SK-N-SH (cell line): Measurements from ENCODE around the gene MAPRE2. TPM values are rescaled to one million over a fixed set of nuclear protein-coding genes. Genes with fewer than 3 reads are reported as not detected.

ENCODE experiments used
- CTCF ChIA-PET: fragments of 300-600, 350-600 bp; formaldehyde crosslinking; extraction: SDS; loops from one replicate; lab custom pipeline; 2021; lab: Yijun Ruan, JAX
- POLR2A ChIA-PET: fragments of 350-600 bp; sonication (Branson Sonifier 250); formaldehyde crosslinking; extraction: SDS; loops from one replicate; lab custom pipeline; 2020; ENCODE audit warnings: antibody characterized with exemption, inconsistent platforms; lab: Yijun Ruan, JAX
- DNase-seq: peaks from one replicate; pipeline ENCODE4 v3.0.0; 2012
- H2AFZ ChIP-seq: fragments of 200-600 bp; sonication (generic); 2 replicates; pipeline ENCODE4 v1.8.1; 2016; ENCODE audit warnings: antibody characterized with exemption, mild to moderate bottlenecking, low read depth
- H3F3A ChIP-seq: fragments of 200-600 bp; sonication (generic); replicated peaks from 2 replicates; pipeline ENCODE3; 2016; ENCODE audit warnings: antibody characterized with exemption, mild to moderate bottlenecking; ENCODE audit not compliant: insufficient read depth
- H3K27ac ChIP-seq, 2 experiments: fragments of 200-500 bp in 1 of 2; fragments of 200-600 bp in 1 of 2; sonication (Bioruptor generic) in 1 of 2; sonication (generic), shearing (Covaris generic) in 1 of 2; 2 replicates each; pipeline versions ENCODE4 v1.5.1 to v1.6.1; 2014 to 2016; ENCODE audit warnings: low read depth in 2 of 2, inconsistent platforms in 1 of 2, low read length in 1 of 2, mild to moderate bottlenecking in 1 of 2, mixed read lengths in 1 of 2
- H3K27me3 ChIP-seq: fragments of 200-600 bp; sonication (generic), shearing (Covaris generic); 2 replicates; pipeline ENCODE4 v1.6.1; 2016; ENCODE audit warnings: mixed run types; ENCODE audit not compliant: insufficient read depth
- H3K36me3 ChIP-seq, 2 experiments: fragments of 200-500 bp in 1 of 2; fragments of 200-600 bp in 1 of 2; sonication (Bioruptor generic) in 1 of 2; sonication (generic) in 1 of 2; replicated peaks in 1 of 2; 2 replicates each; pipeline versions ENCODE3 to v1.5.1; 2014 to 2016; ENCODE audit warnings: low read length in 1 of 2, mild to moderate bottlenecking in 1 of 2; ENCODE audit not compliant: insufficient read depth in 2 of 2, control insufficient read depth in 1 of 2
- H3K4me1 ChIP-seq, 2 experiments: fragments of 200-500 bp in 1 of 2; fragments of 200-600 bp in 1 of 2; sonication (Bioruptor generic) in 1 of 2; sonication (generic), shearing (Covaris generic) in 1 of 2; 2 replicates each; pipeline versions ENCODE4 v1.5.1 to v1.6.1; 2014 to 2016; ENCODE audit warnings: low read depth in 1 of 2, low read length in 1 of 2, mixed run types in 1 of 2; ENCODE audit not compliant: insufficient read depth in 2 of 2, control insufficient read depth in 1 of 2
- H3K4me2 ChIP-seq: fragments of 200-600 bp; sonication (generic), shearing (Covaris generic); 2 replicates; pipeline ENCODE4 v1.6.1; 2017; ENCODE audit warnings: mixed run types
- H3K4me3 ChIP-seq, 2 experiments: fragments of 200-500 bp in 1 of 2; fragments of 200-600 bp in 1 of 2; sonication (Bioruptor generic) in 1 of 2; sonication (generic), shearing (Covaris generic) in 1 of 2; 2 replicates each; pipeline versions ENCODE4 v1.5.1 to v1.8.1; 2014 to 2016; ENCODE audit warnings: low read depth in 2 of 2, inconsistent platforms in 1 of 2, low read length in 1 of 2, mild to moderate bottlenecking in 1 of 2, mixed read lengths in 1 of 2, moderate library complexity in 1 of 2
- H3K79me2 ChIP-seq: fragments of 200-600 bp; sonication (generic); 2 replicates; pipeline ENCODE4 v1.8.1; 2017; ENCODE audit warnings: mild to moderate bottlenecking; ENCODE audit not compliant: insufficient read depth
- H3K9ac ChIP-seq: fragments of 200-600 bp; sonication (generic); 2 replicates; pipeline ENCODE4 v1.6.1; 2017; ENCODE audit warnings: mixed run types
- H3K9me2 ChIP-seq: fragments of 200-600 bp; sonication (generic); 2 replicates; pipeline ENCODE4 v1.6.1; 2017; ENCODE audit warnings: mixed run types
- H3K9me3 ChIP-seq: fragments of 200-600 bp; sonication (generic); 2 replicates; pipeline ENCODE4 v1.6.1; 2017; ENCODE audit warnings: mixed run types, mild to moderate bottlenecking, moderate library complexity
- H4K20me1 ChIP-seq: fragments of 200-600 bp; sonication (generic); 2 replicates; pipeline ENCODE4 v1.6.1; 2017; ENCODE audit warnings: mild to moderate bottlenecking, mixed run types; ENCODE audit not compliant: insufficient read depth
- CHD2 ChIP-seq: fragments of 150-350 bp; IDR thresholded peaks from 2 replicates; pipeline ENCODE4 v1.6.1; 2018; ENCODE audit warnings: low read length; ENCODE audit not compliant: partially characterized antibody
- EP300 ChIP-seq, 2 experiments: IDR thresholded peaks; 2 replicates each; pipeline versions ENCODE4 v1.4.0 to v1.6.1; 2012; ENCODE audit warnings: borderline replicate concordance in 1 of 2, low read depth in 1 of 2, low read length in 1 of 2
- EZH2phosphoT487 ChIP-seq: fragments of 200-600 bp; sonication (generic); IDR thresholded peaks from 2 replicates; pipeline ENCODE4 v1.6.1; 2017; ENCODE audit warnings: low read depth, mixed run types, mild to moderate bottlenecking, antibody characterized with exemption, moderate library complexity, borderline replicate concordance
- GABPA ChIP-seq: IDR thresholded peaks from 2 replicates; pipeline ENCODE4 v1.4.0; 2012; ENCODE audit warnings: low read depth, mild to moderate bottlenecking
- GATA2 ChIP-seq: sonication (generic); formaldehyde crosslinking; IDR thresholded peaks from 2 replicates; pipeline ENCODE4 v1.5.0; 2020; ENCODE audit warnings: mild to moderate bottlenecking, missing genetic modification reagents
- JUND ChIP-seq: IDR thresholded peaks from 2 replicates; pipeline ENCODE4 v1.4.0; 2012
- MEF2A ChIP-seq: IDR thresholded peaks from 2 replicates; pipeline ENCODE4 v1.4.0; 2012; ENCODE audit warnings: low read depth, borderline replicate concordance
- NFIC ChIP-seq: IDR thresholded peaks from 2 replicates; pipeline ENCODE4 v1.4.0; 2012; ENCODE audit warnings: borderline replicate concordance
- NRF1 ChIP-seq: IDR thresholded peaks from 2 replicates; pipeline ENCODE4 v1.6.1; 2012; ENCODE audit warnings: low read depth, mild to moderate bottlenecking, low read length
- POLR2AphosphoS5 ChIP-seq: IDR thresholded peaks from 2 replicates; pipeline ENCODE4 v1.6.1; 2012; ENCODE audit warnings: low read depth, low read length
- RAD21 ChIP-seq: IDR thresholded peaks from 2 replicates; pipeline ENCODE4 v1.6.1; 2012; ENCODE audit warnings: mild to moderate bottlenecking, low read length
- RCOR1 ChIP-seq: fragments of 150-350 bp; IDR thresholded peaks from 2 replicates; pipeline ENCODE4 v1.6.1; 2017; ENCODE audit warnings: antibody characterized with exemption, low read length
- RXRA ChIP-seq: IDR thresholded peaks from 2 replicates; pipeline ENCODE4 v1.4.0; 2012; ENCODE audit warnings: low read depth, mild to moderate bottlenecking, borderline replicate concordance
- SIN3A ChIP-seq: IDR thresholded peaks from 2 replicates; pipeline ENCODE4 v1.6.1; 2012; ENCODE audit warnings: low read depth, mild to moderate bottlenecking, low read length, moderate library complexity, borderline replicate concordance
- SMC3 ChIP-seq: IDR thresholded peaks from 2 replicates; pipeline ENCODE4 v1.6.1; 2012; ENCODE audit warnings: low read depth, low read length, improper control_type of control experiment
- TEAD4 ChIP-seq: IDR thresholded peaks from 2 replicates; pipeline ENCODE4 v1.4.0; 2012; ENCODE audit warnings: mild to moderate bottlenecking, borderline replicate concordance; ENCODE audit not compliant: insufficient read depth
- YY1 ChIP-seq: IDR thresholded peaks from 2 replicates; pipeline ENCODE4 v1.4.0; 2012; ENCODE audit warnings: low read depth, mild to moderate bottlenecking
- WGBS: methylation state at CpG from one replicate; pipeline ENCODE4 v1.1.6; 2017; ENCODE audit warnings: low lambda C conversion rate; 5-methylcytosine and 5-hydroxymethylcytosine counted together
- polyA plus RNA-seq, 3 experiments: library from polyadenylated mRNA; depleted of rRNA; stranded (reverse); fragments of >200 nt; gene quantifications; 2 replicates each; pipeline ENCODE4 v1.2.3, GENCODE V29; 2012
- TF ChIP-seq, protein P1 (sequence below): IDR thresholded peaks from 2 replicates; pipeline ENCODE4 v1.4.0; 2012; ENCODE audit warnings: low read depth, borderline replicate concordance
- TF ChIP-seq, protein P2 (sequence below): fragments of 200-600 bp; sonication (generic); IDR thresholded peaks from 2 replicates; pipeline ENCODE4 v1.6.1; 2017; ENCODE audit warnings: antibody characterized with exemption, mild to moderate bottlenecking, moderate library complexity
- TF ChIP-seq, protein P3 (sequence below): IDR thresholded peaks from 2 replicates; pipeline ENCODE4 v1.4.0; 2012; ENCODE audit warnings: low read depth, borderline replicate concordance
- TF ChIP-seq, protein P4 (sequence below): IDR thresholded peaks from 2 replicates; pipeline ENCODE4 v1.6.1; 2012; ENCODE audit warnings: mild to moderate bottlenecking, low read depth, low read length, moderate library complexity
- TF ChIP-seq, protein P5 (sequence below): fragments of 150-350 bp; IDR thresholded peaks from 2 replicates; pipeline ENCODE4 v1.6.1; 2017; ENCODE audit warnings: antibody characterized with exemption, low read length, low read depth, borderline replicate concordance

The MAPRE2 gene
- polyA plus RNA-seq (2012; rRNA removed): 11.5 and 14.1 TPM in 2 replicates
- 13.3 and 17.5 TPM in 2 replicates for polyA plus RNA-seq (2012; cell fraction: cytosol; rRNA removed)
- 8.0 and 9.7 TPM in 2 replicates for polyA plus RNA-seq (2012; cell fraction: nucleus; rRNA removed)

DNA sequence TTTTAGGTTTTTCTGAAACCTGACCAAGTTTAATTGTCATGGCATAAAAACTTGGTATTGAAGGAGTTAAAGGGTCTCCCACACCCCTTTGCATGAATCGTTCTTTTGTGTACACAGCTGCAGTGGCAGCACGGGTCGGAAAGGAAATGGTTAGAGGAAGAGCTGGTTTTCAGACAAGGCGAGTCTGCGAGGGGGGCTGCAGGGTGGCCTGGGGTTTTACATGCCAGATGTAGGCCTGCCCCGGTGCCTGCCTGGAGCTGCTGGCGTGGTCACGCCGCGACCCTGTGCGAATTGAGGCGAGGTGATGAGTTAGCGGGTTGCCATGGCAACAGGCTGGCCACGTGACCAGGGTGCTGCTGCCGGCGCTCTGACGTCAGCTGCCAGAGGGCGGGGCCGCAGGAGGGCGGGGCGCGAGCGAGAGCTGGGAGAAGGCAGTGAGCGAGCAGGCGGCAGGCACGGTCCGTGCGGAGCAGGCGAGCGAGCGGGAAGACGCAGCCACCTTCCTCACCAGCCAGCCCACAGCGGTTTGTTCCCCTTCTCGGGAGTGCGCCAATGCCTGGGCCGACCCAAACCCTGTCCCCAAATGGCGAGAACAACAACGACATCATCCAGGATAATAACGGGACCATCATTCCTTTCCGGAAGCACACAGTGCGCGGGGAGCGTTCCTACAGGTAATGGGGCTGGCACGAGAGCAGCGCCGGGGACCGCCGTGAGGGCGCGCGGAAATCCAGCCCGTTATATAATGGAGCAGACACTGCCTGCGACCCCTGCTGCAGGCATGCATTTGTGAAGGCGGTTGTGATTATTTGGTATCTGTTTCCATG lies at the start of gene MAPRE2:
Gene MAPRE2, plus strand, starts transcription at position 426 of the 827 bp plus-strand sequence. Its CDS starts 127 bp downstream, at position 553.
- H3K27ac ChIP-seq: peak within 1 kb of the TSS; percentile 79 to 98
- peak; percentile 95 for DNase-seq
- no peaks in the 10 kb centered on the region for H3K9me3 ChIP-seq
- H3K9ac ChIP-seq: peak within 1 kb of the TSS; percentile 81
- no peaks in the 10 kb centered on the region for H3F3A ChIP-seq
- H4K20me1 ChIP-seq: no peaks in the 10 kb centered on the region
- peak within 1 kb of the TSS; percentile 67 to 99 for H3K4me3 ChIP-seq
- no peaks in the 10 kb centered on the region for H3K36me3 ChIP-seq
- H2AFZ ChIP-seq: peak within 1 kb of the TSS; percentile 87
- no peaks in the 10 kb centered on the region for H3K9me2 ChIP-seq
- no peaks in the 10 kb centered on the region for H3K27me3 ChIP-seq
- H3K4me1 ChIP-seq: peaks cover 20 to 25% of the 10 kb centered on the region in 2 experiments; a peak in 3 of 4 replicates
- ChIA-PET POLR2A (interaction anchor here (0.6 to 2.1 kb wide), 9 partner anchors 10 to 419 kb away, joined by 3 to 13 read pairs (median 4); partner anchors contain the start of gene ZNF24), CTCF (interaction anchor here (0.9 to 3.8 kb wide), 19 partner anchors 9 to 226 kb away, joined by 3 to 18 read pairs (median 5); no protein-coding TSS in a partner anchor)
- under 1% methylated on average over 40 of the region's 54 CpGs for whole genome bisulfite sequencing
- H3K4me2 ChIP-seq: peak within 1 kb of the TSS; percentile 96
- H3K79me2 ChIP-seq: peaks cover 36% of the 10 kb centered on the region
- TF ChIP-seq, protein P1, sequence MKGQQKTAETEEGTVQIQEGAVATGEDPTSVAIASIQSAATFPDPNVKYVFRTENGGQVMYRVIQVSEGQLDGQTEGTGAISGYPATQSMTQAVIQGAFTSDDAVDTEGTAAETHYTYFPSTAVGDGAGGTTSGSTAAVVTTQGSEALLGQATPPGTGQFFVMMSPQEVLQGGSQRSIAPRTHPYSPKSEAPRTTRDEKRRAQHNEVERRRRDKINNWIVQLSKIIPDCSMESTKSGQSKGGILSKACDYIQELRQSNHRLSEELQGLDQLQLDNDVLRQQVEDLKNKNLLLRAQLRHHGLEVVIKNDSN: peak; percentile 98
- TF ChIP-seq YY1: no peak
- TF ChIP-seq, protein P2, sequence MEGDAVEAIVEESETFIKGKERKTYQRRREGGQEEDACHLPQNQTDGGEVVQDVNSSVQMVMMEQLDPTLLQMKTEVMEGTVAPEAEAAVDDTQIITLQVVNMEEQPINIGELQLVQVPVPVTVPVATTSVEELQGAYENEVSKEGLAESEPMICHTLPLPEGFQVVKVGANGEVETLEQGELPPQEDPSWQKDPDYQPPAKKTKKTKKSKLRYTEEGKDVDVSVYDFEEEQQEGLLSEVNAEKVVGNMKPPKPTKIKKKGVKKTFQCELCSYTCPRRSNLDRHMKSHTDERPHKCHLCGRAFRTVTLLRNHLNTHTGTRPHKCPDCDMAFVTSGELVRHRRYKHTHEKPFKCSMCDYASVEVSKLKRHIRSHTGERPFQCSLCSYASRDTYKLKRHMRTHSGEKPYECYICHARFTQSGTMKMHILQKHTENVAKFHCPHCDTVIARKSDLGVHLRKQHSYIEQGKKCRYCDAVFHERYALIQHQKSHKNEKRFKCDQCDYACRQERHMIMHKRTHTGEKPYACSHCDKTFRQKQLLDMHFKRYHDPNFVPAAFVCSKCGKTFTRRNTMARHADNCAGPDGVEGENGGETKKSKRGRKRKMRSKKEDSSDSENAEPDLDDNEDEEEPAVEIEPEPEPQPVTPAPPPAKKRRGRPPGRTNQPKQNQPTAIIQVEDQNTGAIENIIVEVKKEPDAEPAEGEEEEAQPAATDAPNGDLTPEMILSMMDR: no peak; the same call in 1 of the 2 replicates
- peak; percentile 29 for TF ChIP-seq RAD21
- TF ChIP-seq EP300 (IDR thresholded peaks at IDR 0.05; ENCODE audit: borderline replicate concordance in 1 of 2, low read depth in 1 of 2, low read length in 1 of 2): peak in 1 of 2 experiments; percentile 51; a peak in 1 of 4 replicates
- peak; percentile 83 for TF ChIP-seq CHD2
- TF ChIP-seq EZH2phosphoT487: no peak
- TF ChIP-seq NFIC: no peak
- TF ChIP-seq SIN3A: 0 out of 2 replicates have a peak, but pooled peaks have one; percentile 66
- TF ChIP-seq, protein P3, sequence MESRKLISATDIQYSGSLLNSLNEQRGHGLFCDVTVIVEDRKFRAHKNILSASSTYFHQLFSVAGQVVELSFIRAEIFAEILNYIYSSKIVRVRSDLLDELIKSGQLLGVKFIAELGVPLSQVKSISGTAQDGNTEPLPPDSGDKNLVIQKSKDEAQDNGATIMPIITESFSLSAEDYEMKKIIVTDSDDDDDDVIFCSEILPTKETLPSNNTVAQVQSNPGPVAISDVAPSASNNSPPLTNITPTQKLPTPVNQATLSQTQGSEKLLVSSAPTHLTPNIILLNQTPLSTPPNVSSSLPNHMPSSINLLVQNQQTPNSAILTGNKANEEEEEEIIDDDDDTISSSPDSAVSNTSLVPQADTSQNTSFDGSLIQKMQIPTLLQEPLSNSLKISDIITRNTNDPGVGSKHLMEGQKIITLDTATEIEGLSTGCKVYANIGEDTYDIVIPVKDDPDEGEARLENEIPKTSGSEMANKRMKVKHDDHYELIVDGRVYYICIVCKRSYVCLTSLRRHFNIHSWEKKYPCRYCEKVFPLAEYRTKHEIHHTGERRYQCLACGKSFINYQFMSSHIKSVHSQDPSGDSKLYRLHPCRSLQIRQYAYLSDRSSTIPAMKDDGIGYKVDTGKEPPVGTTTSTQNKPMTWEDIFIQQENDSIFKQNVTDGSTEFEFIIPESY: no peak
- no peak for TF ChIP-seq SMC3
- TF ChIP-seq, protein P4, sequence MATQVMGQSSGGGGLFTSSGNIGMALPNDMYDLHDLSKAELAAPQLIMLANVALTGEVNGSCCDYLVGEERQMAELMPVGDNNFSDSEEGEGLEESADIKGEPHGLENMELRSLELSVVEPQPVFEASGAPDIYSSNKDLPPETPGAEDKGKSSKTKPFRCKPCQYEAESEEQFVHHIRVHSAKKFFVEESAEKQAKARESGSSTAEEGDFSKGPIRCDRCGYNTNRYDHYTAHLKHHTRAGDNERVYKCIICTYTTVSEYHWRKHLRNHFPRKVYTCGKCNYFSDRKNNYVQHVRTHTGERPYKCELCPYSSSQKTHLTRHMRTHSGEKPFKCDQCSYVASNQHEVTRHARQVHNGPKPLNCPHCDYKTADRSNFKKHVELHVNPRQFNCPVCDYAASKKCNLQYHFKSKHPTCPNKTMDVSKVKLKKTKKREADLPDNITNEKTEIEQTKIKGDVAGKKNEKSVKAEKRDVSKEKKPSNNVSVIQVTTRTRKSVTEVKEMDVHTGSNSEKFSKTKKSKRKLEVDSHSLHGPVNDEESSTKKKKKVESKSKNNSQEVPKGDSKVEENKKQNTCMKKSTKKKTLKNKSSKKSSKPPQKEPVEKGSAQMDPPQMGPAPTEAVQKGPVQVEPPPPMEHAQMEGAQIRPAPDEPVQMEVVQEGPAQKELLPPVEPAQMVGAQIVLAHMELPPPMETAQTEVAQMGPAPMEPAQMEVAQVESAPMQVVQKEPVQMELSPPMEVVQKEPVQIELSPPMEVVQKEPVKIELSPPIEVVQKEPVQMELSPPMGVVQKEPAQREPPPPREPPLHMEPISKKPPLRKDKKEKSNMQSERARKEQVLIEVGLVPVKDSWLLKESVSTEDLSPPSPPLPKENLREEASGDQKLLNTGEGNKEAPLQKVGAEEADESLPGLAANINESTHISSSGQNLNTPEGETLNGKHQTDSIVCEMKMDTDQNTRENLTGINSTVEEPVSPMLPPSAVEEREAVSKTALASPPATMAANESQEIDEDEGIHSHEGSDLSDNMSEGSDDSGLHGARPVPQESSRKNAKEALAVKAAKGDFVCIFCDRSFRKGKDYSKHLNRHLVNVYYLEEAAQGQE: no peak
- TF ChIP-seq GATA2 (CRISPR knock-in tag): no peak
- no peak for TF ChIP-seq NRF1
- peak; percentile 88 for TF ChIP-seq POLR2AphosphoS5
- TF ChIP-seq JUND: no peak
- TF ChIP-seq RXRA: no peak
- TF ChIP-seq RCOR1: peak; percentile 76
- TF ChIP-seq, protein P5, sequence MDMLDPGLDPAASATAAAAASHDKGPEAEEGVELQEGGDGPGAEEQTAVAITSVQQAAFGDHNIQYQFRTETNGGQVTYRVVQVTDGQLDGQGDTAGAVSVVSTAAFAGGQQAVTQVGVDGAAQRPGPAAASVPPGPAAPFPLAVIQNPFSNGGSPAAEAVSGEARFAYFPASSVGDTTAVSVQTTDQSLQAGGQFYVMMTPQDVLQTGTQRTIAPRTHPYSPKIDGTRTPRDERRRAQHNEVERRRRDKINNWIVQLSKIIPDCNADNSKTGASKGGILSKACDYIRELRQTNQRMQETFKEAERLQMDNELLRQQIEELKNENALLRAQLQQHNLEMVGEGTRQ: peak; percentile 87
- TF ChIP-seq TEAD4: no peak
- TF ChIP-seq GABPA: no peak
- TF ChIP-seq MEF2A: no peak
